Vagina (tissue), 2 donors: ENCODE data around the gene ASPHD2. TPM values are rescaled to one million over a fixed set of nuclear protein-coding genes. Genes with fewer than 3 reads are reported as not detected.

ENCODE experiments used
- DNase-seq, 2 donors: peaks; one replicate each; pipeline ENCODE4 v3.0.0-alpha.2; 2017; ENCODE audit errors: extremely low spot score in 2 of 2
- H3K27ac ChIP-seq: fragments of 200-600 bp; sonication (generic); one replicate; pipeline ENCODE4 v1.5.1; 2019
- H3K27me3 ChIP-seq: fragments of 200-600 bp; sonication (generic); one replicate; pipeline ENCODE4 v1.5.1; 2019
- H3K36me3 ChIP-seq, 2 donors: fragments of 200-600 bp; sonication (generic); one replicate each; pipeline ENCODE4 v1.5.1; 2017 to 2019
- H3K4me1 ChIP-seq: fragments of 200-600 bp; sonication (generic); one replicate; pipeline ENCODE4 v1.5.1; 2019
- H3K4me3 ChIP-seq, 2 donors: fragments of 200-600 bp; sonication (generic); 1 replicate in 1 of 2; 2 replicates in 1 of 2; pipeline ENCODE4 v1.5.1; 2016 to 2019
- H3K9me3 ChIP-seq: fragments of 200-600 bp; sonication (generic); one replicate; pipeline ENCODE4 v1.5.1; 2019
- CTCF ChIP-seq, 3 experiments: fragments of 450-650 bp in 2 of 3; fragments of 200-600 bp in 1 of 3; sonication (generic) in 1 of 3; IDR thresholded peaks; one replicate each; pipeline ENCODE4 v1.5.1; 2017 to 2019; ENCODE audit warnings: antibody characterized with exemption in 3 of 3, mild to moderate bottlenecking in 2 of 3, moderate library complexity in 2 of 3
- POLR2A ChIP-seq, 2 donors: fragments of 450-650 bp; IDR thresholded peaks; one replicate each; pipeline ENCODE4 v1.6.1; 2017; ENCODE audit warnings: antibody characterized with exemption in 2 of 2, mild to moderate bottlenecking in 2 of 2, moderate library complexity in 2 of 2
- POLR2AphosphoS5 ChIP-seq, 2 donors: sonication (generic); formaldehyde crosslinking; IDR thresholded peaks; one replicate each; pipeline ENCODE4 v1.9.0; 2017; ENCODE audit warnings: antibody characterized with exemption in 2 of 2, mild to moderate bottlenecking in 2 of 2, low read depth in 1 of 2; ENCODE audit not compliant: insufficient read depth in 1 of 2
- intact Hi-C: fragments of 100-400 bp; cut with DNase I; formaldehyde crosslinking; loops from one replicate; pipeline ENCODE4 v1.15.1; 2023
- total RNA-seq: library from RNA; depleted of rRNA; stranded (reverse); fragments of >200 nt; gene quantifications from one replicate; pipeline ENCODE4 v1.2.3, GENCODE V29; 2016

The ASPHD2 gene
- total RNA-seq, 1 donor from 2014 or later: 2.2 TPM

GRCh38 chr22:26479043-26479791 is 50.2 kb downstream of the ASPHD2 start:
- peaks cover 52% of the 10 kb centered on the region for H3K4me1 ChIP-seq
- no peak for DNase-seq
- peaks cover 0 to 25% of the 10 kb centered on the region in 2 donors for H3K36me3 ChIP-seq
- intact Hi-C loops: no loop called here
- TF ChIP-seq POLR2A (IDR thresholded peaks at IDR 0.05) (no peak), CTCF (IDR thresholded peaks at IDR 0.05) (no peak), POLR2AphosphoS5 (IDR thresholded peaks at IDR 0.05; ENCODE audit: insufficient read depth in 1 of 2, low read depth in 1 of 2) (no peak)
- no peak overlapping the region for H3K27ac ChIP-seq
- H3K4me3 ChIP-seq: peak overlapping the region in 1 of 2 donors; percentile 1
- no peaks in the 10 kb centered on the region for H3K27me3 ChIP-seq
- no peaks in the 10 kb centered on the region for H3K9me3 ChIP-seq

GRCh38 chr22:26479792-26480610 is 50.9 kb downstream of the ASPHD2 start:
- intact Hi-C loops: no loop called here
- H3K9me3 ChIP-seq: no peaks in the 10 kb centered on the region
- no peak for TF ChIP-seq POLR2A (IDR thresholded peaks at IDR 0.05)
- TF ChIP-seq CTCF (IDR thresholded peaks at IDR 0.05): no peak
- no peak for TF ChIP-seq POLR2AphosphoS5 (IDR thresholded peaks at IDR 0.05; ENCODE audit: insufficient read depth in 1 of 2, low read depth in 1 of 2)
- H3K27me3 ChIP-seq: no peaks in the 10 kb centered on the region
- DNase-seq: no peak
- H3K27ac ChIP-seq: no peak overlapping the region
- H3K4me1 ChIP-seq: peaks cover 60% of the 10 kb centered on the region
- peaks cover 0 to 25% of the 10 kb centered on the region in 2 donors for H3K36me3 ChIP-seq
- peak overlapping the region in 1 of 2 donors; percentile 1 for H3K4me3 ChIP-seq

- intact Hi-C loops: no loop called here
- H3K4me1 ChIP-seq: peaks cover 65% of the 10 kb centered on the region
- TF ChIP-seq POLR2AphosphoS5 (IDR thresholded peaks at IDR 0.05; ENCODE audit: insufficient read depth in 1 of 2, low read depth in 1 of 2) (no peak), CTCF (IDR thresholded peaks at IDR 0.05) (no peak), POLR2A (IDR thresholded peaks at IDR 0.05) (no peak)
- H3K36me3 ChIP-seq: peaks cover 0 to 23% of the 10 kb centered on the region in 2 donors
- no peak overlapping the region for H3K4me3 ChIP-seq
- no peaks in the 10 kb centered on the region for H3K9me3 ChIP-seq
- H3K27me3 ChIP-seq: no peaks in the 10 kb centered on the region
- DNase-seq: no peak
- no peak overlapping the region for H3K27ac ChIP-seq
Observed at GRCh38 chr22:26480611-26480932, 51.5 kb downstream of the ASPHD2 start.

- peaks cover 0 to 17% of the 10 kb centered on the region in 2 donors for H3K36me3 ChIP-seq
- H3K9me3 ChIP-seq: no peaks in the 10 kb centered on the region
- TF ChIP-seq POLR2A (IDR thresholded peaks at IDR 0.05) (no peak), POLR2AphosphoS5 (IDR thresholded peaks at IDR 0.05; ENCODE audit: insufficient read depth in 1 of 2, low read depth in 1 of 2) (peak in 1 of 2 donors; percentile 37)
- H3K4me1 ChIP-seq: peaks cover 69% of the 10 kb centered on the region
- no peak for DNase-seq
- intact Hi-C loops: no loop called here
- H3K27ac ChIP-seq: no peak overlapping the region
- H3K4me3 ChIP-seq: no peak overlapping the region
- no peaks in the 10 kb centered on the region for H3K27me3 ChIP-seq
Observed at GRCh38 chr22:26481112-26481693, 52.1 kb downstream of the ASPHD2 start.

- H3K4me3 ChIP-seq: no peak overlapping the region
- intact Hi-C loops: no loop called here
- H3K36me3 ChIP-seq: peaks cover 0 to 12% of the 10 kb centered on the region in 2 donors
- H3K4me1 ChIP-seq: peaks cover 69% of the 10 kb centered on the region
- DNase-seq: no peak
- H3K9me3 ChIP-seq: no peaks in the 10 kb centered on the region
- no peak overlapping the region for H3K27ac ChIP-seq
- TF ChIP-seq POLR2AphosphoS5 (IDR thresholded peaks at IDR 0.05; ENCODE audit: insufficient read depth in 1 of 2, low read depth in 1 of 2) (no peak), CTCF (IDR thresholded peaks at IDR 0.05) (no peak), POLR2A (IDR thresholded peaks at IDR 0.05) (no peak)
- H3K27me3 ChIP-seq: no peaks in the 10 kb centered on the region
Observed at GRCh38 chr22:26481694-26482093, 52.6 kb downstream of the ASPHD2 start.
